Epithelial cell of esophagus (primary cell): ENCODE results near the gene POLR2C.

Experiments
- DNase-seq: peaks from one replicate; pipeline ENCODE4 v3.0.0; 2010; ENCODE audit warnings: low read depth
- H3K4me3 ChIP-seq: 2 replicates; pipeline ENCODE4 v1.5.1; 2011; ENCODE audit warnings: mild to moderate bottlenecking, low read length, control low read depth
- TF ChIP-seq, protein P1 (sequence below): IDR thresholded peaks from 2 replicates; pipeline ENCODE4 v1.5.1; 2011; ENCODE audit warnings: low read depth, mild to moderate bottlenecking, low read length, control low read depth, inconsistent platforms; ENCODE audit not compliant: insufficient read depth; ENCODE audit errors: missing control alignments

The POLR2C gene

DNA sequence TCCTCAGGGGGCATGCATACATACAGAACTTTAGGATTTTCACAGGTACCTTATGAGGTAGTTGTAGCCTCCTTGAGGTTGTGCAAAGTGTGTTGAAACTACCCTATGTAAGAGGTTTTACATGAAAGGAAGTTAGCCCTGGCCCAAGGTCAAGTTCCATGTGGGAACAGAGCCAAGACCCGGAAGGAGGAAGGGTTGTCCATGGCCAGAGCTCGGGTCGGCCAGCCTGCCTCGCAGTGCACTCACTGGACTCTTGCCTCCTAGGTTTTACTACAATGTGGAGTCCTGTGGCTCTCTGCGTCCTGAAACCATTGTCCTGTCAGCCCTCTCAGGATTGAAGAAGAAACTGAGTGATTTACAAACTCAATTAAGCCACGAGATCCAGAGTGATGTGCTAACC is 8.2 kb downstream of the POLR2C start:
- TF ChIP-seq, protein P1, sequence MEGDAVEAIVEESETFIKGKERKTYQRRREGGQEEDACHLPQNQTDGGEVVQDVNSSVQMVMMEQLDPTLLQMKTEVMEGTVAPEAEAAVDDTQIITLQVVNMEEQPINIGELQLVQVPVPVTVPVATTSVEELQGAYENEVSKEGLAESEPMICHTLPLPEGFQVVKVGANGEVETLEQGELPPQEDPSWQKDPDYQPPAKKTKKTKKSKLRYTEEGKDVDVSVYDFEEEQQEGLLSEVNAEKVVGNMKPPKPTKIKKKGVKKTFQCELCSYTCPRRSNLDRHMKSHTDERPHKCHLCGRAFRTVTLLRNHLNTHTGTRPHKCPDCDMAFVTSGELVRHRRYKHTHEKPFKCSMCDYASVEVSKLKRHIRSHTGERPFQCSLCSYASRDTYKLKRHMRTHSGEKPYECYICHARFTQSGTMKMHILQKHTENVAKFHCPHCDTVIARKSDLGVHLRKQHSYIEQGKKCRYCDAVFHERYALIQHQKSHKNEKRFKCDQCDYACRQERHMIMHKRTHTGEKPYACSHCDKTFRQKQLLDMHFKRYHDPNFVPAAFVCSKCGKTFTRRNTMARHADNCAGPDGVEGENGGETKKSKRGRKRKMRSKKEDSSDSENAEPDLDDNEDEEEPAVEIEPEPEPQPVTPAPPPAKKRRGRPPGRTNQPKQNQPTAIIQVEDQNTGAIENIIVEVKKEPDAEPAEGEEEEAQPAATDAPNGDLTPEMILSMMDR, result no peak

DNA sequence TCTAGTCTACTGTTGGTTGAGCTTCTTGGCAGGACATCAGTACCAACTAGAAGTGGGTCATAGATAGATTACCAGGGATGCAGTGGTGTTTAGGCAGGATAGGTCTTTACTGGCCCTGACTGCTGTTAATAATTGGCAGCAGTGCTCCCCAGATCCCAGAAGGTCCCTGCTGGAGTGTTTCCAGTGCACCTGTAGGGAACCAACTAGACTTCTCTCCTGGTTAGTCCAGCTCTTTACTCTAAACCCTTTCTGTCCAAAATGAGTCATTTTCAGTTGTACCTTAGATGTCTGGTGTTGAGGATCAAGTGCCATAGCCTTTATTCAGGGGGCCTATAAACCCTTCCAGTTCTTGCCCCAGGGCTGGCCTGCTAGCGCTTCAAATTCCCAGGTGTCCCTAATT is 8.7 kb downstream of the POLR2C start:
- DNase-seq, result no peak
- TF ChIP-seq, protein P1, result no peak
- no peak overlapping the region for H3K4me3 ChIP-seq

More for the DNA sequence above, 8.2 kb downstream of the POLR2C start:
- H3K4me3 ChIP-seq, result no peak overlapping the region
- DNase-seq, result no peak

DNA sequence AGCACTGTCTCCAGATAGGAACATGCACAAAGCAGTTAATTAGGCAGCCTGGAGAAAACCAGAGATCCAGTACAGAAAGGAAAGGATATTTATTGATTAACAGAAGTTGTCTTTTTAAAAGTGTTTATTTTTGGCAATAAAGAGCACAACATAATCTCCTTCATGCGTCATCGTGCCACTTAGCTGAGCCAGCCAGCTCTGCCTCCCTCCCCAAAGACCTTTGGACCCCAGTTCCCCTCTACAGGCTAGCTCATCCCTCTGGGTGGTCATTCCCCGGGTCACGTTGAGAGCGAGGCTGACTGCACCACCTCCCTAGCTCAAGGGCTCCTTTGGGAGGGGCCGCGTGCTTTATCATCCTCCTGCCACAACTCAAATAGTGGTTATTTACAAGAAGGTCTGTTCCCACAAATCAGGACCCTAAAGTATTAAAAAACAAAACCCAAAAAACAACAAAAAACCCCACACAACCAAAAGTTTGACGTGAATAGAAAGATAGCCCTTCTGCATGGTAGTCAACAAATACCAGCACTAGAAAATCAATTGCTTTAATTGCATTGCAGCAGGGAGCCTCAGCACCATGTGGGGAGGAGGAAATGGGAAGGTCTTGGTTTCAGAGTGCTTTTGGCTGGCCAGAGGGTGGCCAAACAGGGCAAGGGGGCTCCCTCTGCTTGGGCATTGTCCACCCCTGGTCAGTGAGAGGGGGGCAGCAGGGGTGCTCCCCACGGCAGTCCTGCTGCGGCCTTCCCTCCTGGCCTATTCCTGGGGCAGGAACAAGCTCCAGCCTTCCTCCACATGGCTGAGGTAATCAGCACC is 9.6 kb downstream of the POLR2C start:
- H3K4me3 ChIP-seq, result no peak overlapping the region
- DNase-seq, result no peak
- TF ChIP-seq, protein P1, result no peak

DNA sequence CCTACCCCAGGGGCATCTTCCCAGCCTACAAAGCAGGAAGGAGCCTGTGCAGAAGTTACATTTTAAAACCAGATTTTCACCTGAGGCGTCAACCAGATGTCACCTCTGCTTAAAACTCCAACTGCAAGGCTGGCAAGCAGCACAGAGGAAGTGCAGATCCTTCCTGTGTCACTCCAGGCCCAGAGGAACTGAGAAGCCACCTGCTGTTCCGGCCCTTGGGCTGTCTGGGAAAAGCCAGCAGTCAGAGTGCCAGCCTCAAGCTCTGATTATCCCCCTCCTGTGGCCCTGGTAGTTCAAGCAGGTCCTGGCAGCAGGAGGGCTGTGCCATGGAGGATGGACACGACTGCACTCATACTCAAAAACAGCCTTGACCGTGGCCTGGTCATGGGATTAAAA is 10.2 kb downstream of the POLR2C start:
- TF ChIP-seq, protein P1, result no peak
- no peak overlapping the region for H3K4me3 ChIP-seq
- DNase-seq, result no peak

DNA sequence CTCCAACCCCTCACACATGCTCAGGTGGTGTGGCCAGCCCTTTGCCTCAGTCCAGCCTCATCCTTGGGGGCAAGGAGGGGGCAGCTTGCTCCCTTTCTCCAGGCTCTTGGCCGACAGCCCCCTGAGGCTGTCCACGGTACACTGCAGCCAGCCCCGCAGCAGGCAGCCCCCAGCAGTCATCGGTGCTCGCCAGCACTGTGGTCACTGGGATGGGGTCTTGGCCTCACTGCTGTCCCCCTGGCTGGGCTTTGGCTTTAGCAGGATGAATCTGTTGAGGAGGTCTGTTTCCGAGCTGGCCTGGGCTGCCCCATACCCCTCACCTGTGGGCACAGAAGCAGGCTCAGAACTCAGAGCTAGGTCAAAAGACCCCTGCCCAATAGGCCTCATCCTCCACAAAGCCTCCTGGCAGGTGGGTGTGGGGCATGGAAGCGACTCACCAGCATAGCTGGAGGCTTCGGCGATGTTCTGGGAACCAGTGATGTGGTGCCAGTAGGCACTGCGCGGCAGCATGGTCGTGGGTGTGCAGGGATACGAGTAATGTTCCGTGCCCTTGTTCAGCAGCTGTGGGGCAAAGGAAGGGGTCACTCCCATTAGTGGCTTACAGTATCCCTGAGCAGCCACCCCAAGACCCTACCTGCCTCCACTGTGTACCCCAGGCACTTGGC is 10.8 kb downstream of the POLR2C start:
- no peak for DNase-seq
- TF ChIP-seq, protein P1, result no peak
- H3K4me3 ChIP-seq, result no peak overlapping the region

DNA sequence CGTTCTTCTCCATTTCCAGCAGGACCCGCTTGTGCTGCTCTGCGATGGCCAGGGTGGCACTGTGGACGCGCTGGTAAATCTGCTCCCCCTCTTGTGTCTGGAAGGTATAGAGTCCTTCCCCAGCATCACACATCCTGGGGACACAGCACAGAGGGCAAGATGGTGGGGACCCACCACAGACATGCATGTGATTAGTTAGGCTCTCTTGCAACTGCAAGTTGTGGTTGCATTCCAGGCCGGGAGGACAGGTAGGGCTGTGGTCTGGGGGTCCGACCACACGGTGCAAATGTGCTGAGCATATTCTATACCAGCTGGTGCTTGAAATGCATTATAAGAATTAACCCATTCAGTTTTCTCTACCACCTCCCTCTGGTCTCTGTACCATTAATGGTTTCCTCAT is 11.4 kb downstream of the POLR2C start:
- TF ChIP-seq, protein P1, result no peak
- H3K4me3 ChIP-seq, result no peak overlapping the region
- DNase-seq, result no peak
